ENCODE measurements around the gene GMPPA.
A peak's percentile ranks its signal among the peaks of the same experiment; 100 is the strongest.

Gene GMPPA

GRCh38 chr2:219468410-219469185 lies 30.1 kb upstream of the GMPPA start:
- no peak for DNase-seq

- DNase-seq, result no peak
Measured at GRCh38 chr2:219469186-219469724, 29.4 kb upstream of the GMPPA start.

GRCh38 chr2:219470429-219470828 lies 28.3 kb upstream of the GMPPA start:
- no peak for DNase-seq

- DNase-seq, result no peak
Measured at GRCh38 chr2:219471476-219472371, 27.0 kb upstream of the GMPPA start.

- no peak for DNase-seq
Measured at GRCh38 chr2:219472629-219473187, 26.0 kb upstream of the GMPPA start.

GRCh38 chr2:219473511-219473910 lies 25.2 kb upstream of the GMPPA start:
- DNase-seq, result no peak

GRCh38 chr2:219474285-219475060 lies 24.2 kb upstream of the GMPPA start:
- DNase-seq, result no peak

GRCh38 chr2:219475278-219475677 lies 23.4 kb upstream of the GMPPA start:
- no peak for DNase-seq

- DNase-seq, result peak; percentile 65
Measured at GRCh38 chr2:219475697-219476651, 22.7 kb upstream of the GMPPA start.

- no peak for DNase-seq
Measured at GRCh38 chr2:219476652-219477151, 22.0 kb upstream of the GMPPA start.

GRCh38 chr2:219477179-219477578 lies 21.5 kb upstream of the GMPPA start:
- DNase-seq, result no peak

GRCh38 chr2:219477815-219478214 lies 20.9 kb upstream of the GMPPA start:
- DNase-seq, result no peak

- DNase-seq, result no peak
Measured at GRCh38 chr2:219478916-219479315, 19.8 kb upstream of the GMPPA start.

- DNase-seq, result no peak
Measured at GRCh38 chr2:219480004-219480403, 18.7 kb upstream of the GMPPA start.

GRCh38 chr2:219482674-219483405 lies 15.9 kb upstream of the GMPPA start:
- no peak for DNase-seq

GRCh38 chr2:219483451-219484342 lies 15.0 kb upstream of the GMPPA start:
- peak; percentile 25 for DNase-seq

- DNase-seq, result no peak
Measured at GRCh38 chr2:219484343-219485200, 14.1 kb upstream of the GMPPA start.

- DNase-seq, result no peak
Measured at GRCh38 chr2:219485201-219485580, 13.5 kb upstream of the GMPPA start.

Data from activated naive CD4-positive, alpha-beta T cell treated with anti-CD3 and anti-CD28 coated beads, Interleukin-2, amount 50 U/mL, for 16 hours (primary cell).